ENCODE results near the gene DUOX1. TPM values are rescaled to one million over a fixed set of nuclear protein-coding genes. Genes with fewer than 3 reads are reported as not detected.

The DUOX1 gene
- total RNA-seq, 1 donor from 2014 or later, result 0.50 TPM

DNA sequence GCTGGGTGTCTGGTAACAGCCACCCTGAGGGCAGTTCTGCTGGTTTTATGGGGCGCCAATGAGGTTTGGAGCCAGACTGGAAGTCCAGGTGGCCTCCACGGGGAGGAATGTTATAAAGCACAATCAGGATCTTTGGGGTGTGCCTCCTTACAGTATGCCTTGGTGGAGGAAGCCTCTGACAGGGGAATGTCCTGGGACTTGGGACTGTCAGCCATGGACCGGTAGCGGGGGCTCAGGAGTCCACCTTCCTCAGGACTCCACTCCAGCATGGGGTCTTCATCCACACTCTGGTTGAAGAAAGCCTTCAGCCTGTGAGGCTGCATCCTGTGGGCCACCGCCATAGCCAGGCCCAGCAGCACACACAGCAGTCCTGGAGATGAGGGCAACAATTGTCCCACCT, 10.8 kb upstream of the DUOX1 start:
- Mint-ChIP-seq H3K4me1 (ENCODE audit: low read depth) (peaks cover 7% of the 10 kb centered on the region), H3K36me3 (ENCODE audit: low read depth) (no peaks in the 10 kb centered on the region), H3K27me3 (ENCODE audit: low read depth) (peaks cover 56% of the 10 kb centered on the region), H3K27ac (no peak overlapping the region), H3K9me3 (no peaks in the 10 kb centered on the region), H3K4me3 (ENCODE audit: low read depth) (no peak overlapping the region)
- intact Hi-C loops (cut with micrococcal nuclease), result no loop called here
- no peak for DNase-seq (ENCODE audit: low spot score)

DNA sequence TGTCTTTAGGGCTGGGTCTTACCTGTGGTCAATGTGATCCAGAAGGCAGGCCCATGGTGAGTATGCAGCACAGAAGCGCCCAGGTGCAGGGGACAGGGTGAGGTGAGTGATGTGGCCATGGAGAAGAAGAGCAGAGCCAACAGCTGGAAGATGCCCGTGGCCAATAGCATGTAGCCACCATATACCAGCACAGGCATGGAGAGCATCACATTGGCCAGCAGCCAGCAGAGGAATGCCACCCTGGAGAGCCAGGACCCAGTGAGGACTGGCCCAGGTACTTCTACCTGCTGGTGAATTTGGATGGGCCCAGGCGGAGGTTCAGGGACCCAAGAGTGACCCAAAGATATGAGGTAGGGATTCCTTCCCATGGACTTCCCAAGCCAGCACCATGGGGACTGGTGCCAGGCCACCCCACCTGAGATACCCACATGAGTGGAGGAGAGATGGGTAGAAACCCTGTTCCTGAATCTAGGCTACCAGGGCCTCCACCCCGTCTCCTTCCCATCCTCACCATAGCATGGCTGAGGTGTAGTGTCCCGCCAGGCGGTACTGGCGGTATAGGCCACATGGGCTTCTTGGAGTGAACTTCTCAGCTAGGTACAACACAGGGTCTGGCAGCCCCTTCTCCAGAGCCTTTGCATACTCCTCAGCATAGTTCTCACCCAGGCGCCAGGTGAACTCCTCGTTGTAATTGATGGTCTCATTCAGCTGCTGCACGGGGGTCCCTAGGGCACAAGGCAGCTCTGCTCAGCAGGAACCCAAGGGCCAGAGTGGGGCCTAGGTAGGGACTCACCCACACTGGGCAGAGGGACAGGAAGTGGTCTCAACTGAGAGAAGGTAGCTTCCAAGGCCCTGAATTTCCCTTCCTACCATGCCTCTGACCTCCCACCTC, 9.5 kb upstream of the DUOX1 start:
- peaks cover 49% of the 10 kb centered on the region for H3K27me3 Mint-ChIP-seq (ENCODE audit: low read depth)
- intact Hi-C loops (cut with micrococcal nuclease), result no loop called here
- no peak for DNase-seq (ENCODE audit: low spot score)
- H3K9me3 Mint-ChIP-seq, result no peaks in the 10 kb centered on the region
- H3K4me3 Mint-ChIP-seq (ENCODE audit: low read depth), result no peak overlapping the region
- no peak overlapping the region for H3K27ac Mint-ChIP-seq
- peaks cover 5% of the 10 kb centered on the region for H3K4me1 Mint-ChIP-seq (ENCODE audit: low read depth)
- no peaks in the 10 kb centered on the region for H3K36me3 Mint-ChIP-seq (ENCODE audit: low read depth)

DNA sequence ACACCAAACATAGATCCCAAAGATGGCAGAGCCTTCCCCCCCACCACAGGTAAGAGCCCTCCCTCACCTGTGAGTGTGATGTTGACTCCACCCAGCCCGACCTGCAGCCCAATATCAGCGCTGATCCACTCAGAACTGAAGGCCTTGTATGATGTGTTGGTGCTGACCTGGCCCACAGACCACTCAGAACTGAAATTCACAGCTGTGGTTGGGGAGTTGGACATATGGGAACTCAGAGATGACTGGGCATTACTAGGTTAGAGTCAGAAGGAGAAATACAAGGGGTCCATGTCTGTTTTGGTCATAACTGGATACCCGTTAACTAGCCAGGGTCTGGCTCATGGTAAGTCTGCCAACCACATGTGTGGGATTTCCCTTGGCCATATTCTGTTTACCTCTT, 8.8 kb upstream of the DUOX1 start:
- intact Hi-C loops (cut with micrococcal nuclease), result no loop called here
- no peaks in the 10 kb centered on the region for H3K36me3 Mint-ChIP-seq (ENCODE audit: low read depth)

DNA sequence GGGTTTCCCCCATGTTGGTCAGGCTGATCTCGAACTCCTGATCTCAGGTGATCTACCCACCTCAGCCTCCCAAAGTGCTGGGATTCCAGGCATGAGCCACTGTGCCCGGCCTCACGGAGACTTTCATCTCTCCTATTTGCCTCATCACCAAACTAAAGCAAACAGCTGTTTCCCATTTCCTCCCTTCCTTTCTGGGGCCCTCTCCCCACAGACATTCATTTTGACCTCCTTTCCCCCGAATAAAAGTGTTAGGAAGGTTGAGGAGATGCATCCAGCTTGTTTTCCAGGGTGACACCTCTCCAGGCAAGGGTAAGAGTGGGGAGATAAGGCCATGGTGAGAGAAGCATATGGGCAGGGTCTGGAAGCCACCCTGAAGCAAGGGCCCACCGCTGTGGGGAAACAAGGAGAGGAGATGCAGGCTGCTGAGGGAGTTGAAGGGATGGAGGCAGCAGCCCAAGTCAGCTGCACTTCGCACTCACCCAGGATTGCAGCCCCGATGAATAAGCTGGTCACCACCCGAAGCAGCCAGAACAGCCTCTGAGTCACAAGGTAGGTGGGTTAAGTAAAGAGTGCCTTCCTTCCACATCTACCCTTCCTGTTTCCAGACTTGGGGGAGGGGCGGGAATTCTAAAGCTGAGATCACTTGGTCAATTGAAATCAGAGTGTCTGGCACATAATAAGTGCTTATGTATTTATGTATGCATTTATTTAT, 7.9 kb upstream of the DUOX1 start:
- Mint-ChIP-seq H3K27ac (no peak overlapping the region), H3K36me3 (ENCODE audit: low read depth) (no peaks in the 10 kb centered on the region), H3K4me3 (ENCODE audit: low read depth) (no peak overlapping the region), H3K4me1 (ENCODE audit: low read depth) (peaks cover 3% of the 10 kb centered on the region), H3K27me3 (ENCODE audit: low read depth) (peaks cover 50% of the 10 kb centered on the region), H3K9me3 (no peaks in the 10 kb centered on the region)
- DNase-seq (ENCODE audit: low spot score), result no peak
- intact Hi-C loops (cut with micrococcal nuclease), result no loop called here

More for the DNA sequence above, 8.8 kb upstream of the DUOX1 start:
- peaks cover 5% of the 10 kb centered on the region for H3K4me1 Mint-ChIP-seq (ENCODE audit: low read depth)
- no peak overlapping the region for H3K4me3 Mint-ChIP-seq (ENCODE audit: low read depth)
- H3K27me3 Mint-ChIP-seq (ENCODE audit: low read depth), result peaks cover 49% of the 10 kb centered on the region
- no peaks in the 10 kb centered on the region for H3K9me3 Mint-ChIP-seq
- H3K27ac Mint-ChIP-seq, result no peak overlapping the region
- no peak for DNase-seq (ENCODE audit: low spot score)

DNA sequence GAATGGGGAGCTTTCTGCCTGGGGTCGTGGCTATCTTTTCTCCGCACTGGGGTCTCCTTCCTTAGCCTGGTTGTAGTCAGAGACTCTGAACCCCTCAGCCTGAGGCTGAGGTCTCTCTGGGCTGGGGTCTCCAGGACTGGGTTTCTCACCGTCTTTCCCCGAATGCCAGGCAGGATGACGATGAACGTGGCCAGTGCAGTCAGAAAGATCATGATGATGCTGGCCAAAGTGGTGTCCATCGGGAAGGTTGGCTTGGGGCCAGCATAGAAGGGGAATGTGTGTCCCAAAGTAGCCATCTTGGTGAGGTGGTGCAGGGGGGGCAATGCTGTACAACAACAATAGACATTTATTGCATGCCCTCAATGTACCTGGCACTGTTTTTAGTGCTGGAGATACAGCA, 7.1 kb upstream of the DUOX1 start:
- H3K27me3 Mint-ChIP-seq (ENCODE audit: low read depth), result peaks cover 47% of the 10 kb centered on the region
- H3K36me3 Mint-ChIP-seq (ENCODE audit: low read depth), result no peaks in the 10 kb centered on the region
- intact Hi-C loops (cut with micrococcal nuclease), result no loop called here
- H3K9me3 Mint-ChIP-seq, result no peaks in the 10 kb centered on the region
- H3K27ac Mint-ChIP-seq, result no peak overlapping the region
- no peak for DNase-seq (ENCODE audit: low spot score)
- no peak overlapping the region for H3K4me3 Mint-ChIP-seq (ENCODE audit: low read depth)
- H3K4me1 Mint-ChIP-seq (ENCODE audit: low read depth), result peaks cover 1% of the 10 kb centered on the region

DNA sequence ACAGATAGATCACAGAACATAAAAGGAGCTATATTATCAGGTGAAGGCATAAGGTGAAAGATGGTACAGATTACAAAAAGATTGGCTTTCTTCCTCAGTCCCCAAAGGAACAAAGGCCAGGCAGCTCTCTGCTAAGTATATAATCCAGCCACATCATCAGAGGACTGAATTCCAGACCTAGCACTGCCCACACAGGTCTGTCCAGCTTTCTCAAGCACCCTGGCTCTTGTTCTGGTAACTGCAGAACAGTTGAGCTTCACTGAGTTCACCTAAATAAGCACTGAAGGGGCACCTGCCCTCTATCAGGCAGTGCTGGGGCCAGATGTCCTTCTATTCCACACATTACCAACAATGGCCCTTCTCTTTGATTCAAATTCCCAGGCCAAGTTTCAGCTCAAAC, 6.4 kb upstream of the DUOX1 start:
- Mint-ChIP-seq H3K4me3 (ENCODE audit: low read depth) (no peak overlapping the region), H3K27me3 (ENCODE audit: low read depth) (peaks cover 47% of the 10 kb centered on the region), H3K9me3 (no peaks in the 10 kb centered on the region), H3K4me1 (ENCODE audit: low read depth) (no peaks in the 10 kb centered on the region), H3K27ac (no peak overlapping the region), H3K36me3 (ENCODE audit: low read depth) (no peaks in the 10 kb centered on the region)
- intact Hi-C loops (cut with micrococcal nuclease), result no loop called here
- no peak for DNase-seq (ENCODE audit: low spot score)

DNA sequence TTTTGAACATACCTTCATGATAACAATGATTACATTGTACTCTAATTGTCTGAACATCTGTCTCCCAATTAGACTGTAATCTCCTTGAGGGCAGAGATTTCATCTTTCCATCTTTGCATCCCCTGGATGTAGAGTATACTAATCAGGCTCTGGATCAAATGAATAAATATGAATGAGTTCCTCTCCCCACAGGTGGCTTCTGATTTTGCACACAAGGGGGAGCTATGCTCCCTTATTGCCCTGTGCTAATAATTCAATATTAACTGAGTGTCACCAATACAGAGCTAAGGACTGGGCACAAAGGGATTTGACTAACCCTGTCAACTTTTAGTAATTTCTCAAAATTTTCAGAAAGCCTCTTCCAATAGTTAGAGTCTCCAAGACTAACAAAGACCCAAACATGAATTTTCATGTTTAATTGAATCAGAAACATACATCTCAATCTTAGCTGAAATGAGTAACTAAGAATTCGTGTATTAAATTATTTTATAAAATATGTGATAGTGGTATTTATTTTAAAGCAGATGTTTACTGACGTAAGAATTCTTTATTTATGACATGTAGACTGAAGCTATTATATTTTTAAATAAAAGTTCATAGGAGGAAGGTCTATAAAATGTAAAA, 3.1 kb upstream of the DUOX1 start:
- Mint-ChIP-seq H3K27ac (no peak overlapping the region), H3K4me1 (ENCODE audit: low read depth) (no peaks in the 10 kb centered on the region), H3K27me3 (ENCODE audit: low read depth) (peaks cover 59% of the 10 kb centered on the region), H3K9me3 (no peaks in the 10 kb centered on the region), H3K36me3 (ENCODE audit: low read depth) (no peaks in the 10 kb centered on the region), H3K4me3 (ENCODE audit: low read depth) (no peak overlapping the region)
- no peak for DNase-seq (ENCODE audit: low spot score)
- intact Hi-C loops (cut with micrococcal nuclease), result no loop called here

DNA sequence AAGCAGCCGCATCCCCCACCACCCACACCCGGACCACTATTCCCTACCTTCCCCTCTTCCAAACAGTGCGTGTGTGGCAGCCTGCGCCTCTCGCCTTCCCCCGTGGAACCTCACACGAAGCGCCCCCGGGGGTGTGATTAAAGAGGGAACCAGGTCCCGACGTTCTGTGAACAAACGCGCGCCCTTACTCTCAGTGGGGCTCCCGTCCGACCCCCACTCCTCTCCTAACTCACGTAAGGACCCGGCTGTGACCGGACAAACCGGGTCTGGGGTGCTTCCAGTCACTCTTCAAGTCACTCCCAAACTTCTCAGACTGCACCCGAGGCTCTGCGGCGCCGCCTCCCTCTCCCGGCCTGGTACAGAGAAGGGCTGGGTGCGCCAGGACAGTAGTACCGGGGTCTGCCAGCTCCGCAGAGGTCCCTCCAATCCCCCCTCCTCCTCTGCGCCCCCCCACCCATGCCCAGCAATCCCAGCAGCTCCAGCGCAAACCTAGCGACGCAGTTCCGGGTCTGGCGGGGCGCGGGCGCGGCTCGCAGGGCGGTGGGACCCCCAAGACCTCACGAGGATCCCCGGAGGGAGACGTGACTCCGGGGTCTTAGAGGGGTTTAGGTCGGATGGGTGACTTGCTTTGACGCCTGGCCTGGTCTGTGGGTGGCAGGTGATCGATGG, 689 bp upstream of the DUOX1 start:
- Mint-ChIP-seq H3K4me3 (ENCODE audit: low read depth) (no peak overlapping the region), H3K9me3 (no peaks in the 10 kb centered on the region), H3K36me3 (ENCODE audit: low read depth) (no peaks in the 10 kb centered on the region), H3K27me3 (ENCODE audit: low read depth) (peaks cover 73% of the 10 kb centered on the region), H3K4me1 (ENCODE audit: low read depth) (no peaks in the 10 kb centered on the region), H3K27ac (no peak overlapping the region)
- DNase-seq (ENCODE audit: low spot score), result no peak
- intact Hi-C loops (cut with micrococcal nuclease), result no loop called here

DNA sequence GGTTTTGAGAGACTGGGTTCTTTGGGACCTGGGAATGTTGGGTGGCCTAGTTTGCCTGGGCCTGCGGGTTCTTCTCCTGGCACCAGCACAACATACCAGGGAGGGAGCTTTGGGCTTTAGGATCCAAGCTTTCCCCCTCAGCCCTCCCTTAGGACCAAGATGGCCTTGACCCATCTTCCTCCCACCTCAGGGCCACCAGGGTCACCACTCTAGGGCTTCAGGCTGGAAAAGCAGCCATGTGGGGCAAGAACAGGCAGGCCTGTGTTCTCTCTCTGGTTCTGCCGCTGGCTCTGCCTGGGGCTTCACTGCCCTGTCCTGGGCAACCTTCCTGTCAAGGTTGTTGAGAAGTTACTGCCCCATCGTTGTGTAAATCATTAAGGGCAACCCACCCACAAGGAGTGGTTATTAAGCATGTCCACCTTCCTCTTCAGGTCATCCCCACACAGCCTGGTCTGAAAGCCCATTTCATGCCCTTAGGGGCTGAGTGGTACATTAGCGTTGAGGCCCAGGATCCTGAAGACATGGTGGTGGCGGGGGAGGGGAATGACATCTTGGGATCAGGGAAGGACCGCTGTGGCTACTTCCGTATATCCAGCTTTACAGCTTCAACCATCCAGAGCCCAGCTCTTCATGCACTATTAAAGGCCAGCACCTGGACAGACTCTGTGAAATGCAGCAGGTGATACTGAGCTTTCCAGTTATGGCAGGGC, 652 bp downstream of the DUOX1 start:
- H3K36me3 Mint-ChIP-seq (ENCODE audit: low read depth), result no peaks in the 10 kb centered on the region
- intact Hi-C loops (cut with micrococcal nuclease), result no loop called here
- peaks cover 75% of the 10 kb centered on the region for H3K27me3 Mint-ChIP-seq (ENCODE audit: low read depth)
- H3K4me3 Mint-ChIP-seq (ENCODE audit: low read depth), result no peak overlapping the region
- no peak for DNase-seq (ENCODE audit: low spot score)
- H3K27ac Mint-ChIP-seq, result no peak overlapping the region
- H3K4me1 Mint-ChIP-seq (ENCODE audit: low read depth), result peaks cover 4% of the 10 kb centered on the region
- H3K9me3 Mint-ChIP-seq, result no peaks in the 10 kb centered on the region

DNA sequence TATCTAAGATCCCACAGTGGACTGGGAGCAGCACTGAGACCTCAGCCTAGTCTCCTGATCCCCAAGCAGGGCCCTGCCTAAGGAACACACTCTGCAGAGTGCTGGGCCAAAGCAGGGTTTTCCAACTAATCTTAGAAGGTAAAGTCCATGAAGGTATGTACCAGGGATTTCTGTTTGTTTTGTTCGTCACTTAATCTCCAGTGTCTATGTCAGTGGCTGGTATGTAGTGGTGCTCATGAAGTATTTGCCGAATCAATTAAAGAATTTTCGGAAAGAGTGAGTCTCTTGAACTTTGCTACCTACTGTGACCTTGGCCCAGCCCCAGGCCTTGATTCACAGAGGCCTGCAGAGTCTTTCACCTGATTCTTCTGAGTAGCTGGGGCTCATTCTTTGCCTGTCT, 1.7 kb downstream of the DUOX1 start:
- no peak overlapping the region for H3K27ac Mint-ChIP-seq
- H3K4me3 Mint-ChIP-seq (ENCODE audit: low read depth), result no peak overlapping the region
- H3K9me3 Mint-ChIP-seq, result no peaks in the 10 kb centered on the region
- no peak for DNase-seq (ENCODE audit: low spot score)
- H3K36me3 Mint-ChIP-seq (ENCODE audit: low read depth), result no peaks in the 10 kb centered on the region
- peaks cover 69% of the 10 kb centered on the region for H3K27me3 Mint-ChIP-seq (ENCODE audit: low read depth)
- H3K4me1 Mint-ChIP-seq (ENCODE audit: low read depth), result peaks cover 4% of the 10 kb centered on the region
- intact Hi-C loops (cut with micrococcal nuclease), result no loop called here

DNA sequence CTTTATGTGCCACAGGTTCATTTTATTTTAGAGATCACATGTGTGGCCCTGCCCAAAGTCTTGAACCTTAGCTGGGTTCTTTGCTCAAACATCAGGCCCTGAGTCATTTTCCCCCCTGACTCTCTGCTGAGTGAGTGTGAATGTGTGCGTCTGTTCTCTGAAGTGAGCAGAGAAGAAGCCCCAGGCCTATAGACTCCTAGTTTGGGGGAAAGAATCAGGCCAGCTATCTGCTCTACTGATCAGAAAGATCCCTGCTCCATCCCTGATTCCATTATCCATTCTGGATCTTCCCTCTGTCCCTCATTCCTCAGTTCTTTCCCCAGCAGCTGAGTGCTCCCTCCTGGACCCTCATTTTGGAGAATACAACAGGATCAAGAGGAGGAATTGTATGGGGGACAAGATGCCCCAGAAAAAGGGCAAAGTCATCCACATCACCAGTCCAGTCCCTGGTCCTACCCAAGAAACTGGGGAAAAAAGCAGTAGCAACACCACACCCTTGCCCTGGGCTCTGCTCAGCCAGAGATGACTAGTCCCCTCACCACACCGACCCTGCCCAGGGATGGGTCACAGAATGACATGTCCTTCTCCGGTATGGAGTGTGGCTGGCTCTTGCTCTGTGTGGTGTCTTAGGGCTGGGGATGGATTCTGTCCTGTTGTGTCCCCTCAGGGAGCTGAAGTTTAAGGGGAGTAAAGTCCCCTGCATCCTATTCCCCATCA, 3.2 kb downstream of the DUOX1 start:
- H3K27ac Mint-ChIP-seq, result no peak overlapping the region
- intact Hi-C loops (cut with micrococcal nuclease), result no loop called here
- peaks cover 4% of the 10 kb centered on the region for H3K4me1 Mint-ChIP-seq (ENCODE audit: low read depth)
- H3K4me3 Mint-ChIP-seq (ENCODE audit: low read depth), result no peak overlapping the region
- peaks cover 64% of the 10 kb centered on the region for H3K27me3 Mint-ChIP-seq (ENCODE audit: low read depth)
- no peaks in the 10 kb centered on the region for H3K9me3 Mint-ChIP-seq
- H3K36me3 Mint-ChIP-seq (ENCODE audit: low read depth), result no peaks in the 10 kb centered on the region
- no peak for DNase-seq (ENCODE audit: low spot score)

DNA sequence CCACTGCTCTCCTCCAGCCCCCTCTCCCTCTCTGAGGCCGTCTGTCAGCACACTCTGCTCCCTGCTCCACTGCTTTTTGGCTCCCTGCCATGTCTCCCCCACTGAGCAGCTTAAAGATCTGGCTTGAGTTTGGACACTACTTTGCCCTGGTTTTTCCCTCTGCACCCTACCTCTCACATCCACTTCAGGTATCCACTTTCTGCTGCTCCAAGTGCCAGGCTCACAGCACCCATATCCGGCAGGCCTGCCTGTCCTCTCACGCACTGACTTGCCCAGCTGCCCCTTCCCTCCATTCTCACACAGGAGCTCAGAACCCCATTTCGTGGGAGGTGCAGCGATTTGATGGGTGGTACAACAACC, 3.7 kb downstream of the DUOX1 start:
- no peaks in the 10 kb centered on the region for H3K9me3 Mint-ChIP-seq
- H3K4me3 Mint-ChIP-seq (ENCODE audit: low read depth), result no peak overlapping the region
- peaks cover 59% of the 10 kb centered on the region for H3K27me3 Mint-ChIP-seq (ENCODE audit: low read depth)
- intact Hi-C loops (cut with micrococcal nuclease), result no loop called here
- H3K4me1 Mint-ChIP-seq (ENCODE audit: low read depth), result peaks cover 4% of the 10 kb centered on the region
- no peak for DNase-seq (ENCODE audit: low spot score)
- no peak overlapping the region for H3K27ac Mint-ChIP-seq
- no peaks in the 10 kb centered on the region for H3K36me3 Mint-ChIP-seq (ENCODE audit: low read depth)
